ENCODE measurements around the gene SMARCC1.

SMARCC1 gene

GRCh38 chr3:47581422-47581821 is 200.3 kb downstream of the SMARCC1 start:
- Histone ChIP-seq H3K27me3 (ENCODE audit: insufficient read depth, poor library complexity, severe bottlenecking) (peaks cover 38% of the 10 kb centered on the region), H3K4me3 (replicated peaks; ENCODE audit: insufficient read depth, low read length) (no peak overlapping the region)
- TF ChIP-seq REST (IDR thresholded peaks at IDR 0.05; ENCODE audit: insufficient replicate concordance, low read depth) (no peak), SPI1 (IDR thresholded peaks at IDR 0.05; ENCODE audit: borderline replicate concordance, low read depth) (no peak), POLR2AphosphoS5 (IDR thresholded peaks at IDR 0.05; ENCODE audit: low read depth) (no peak), GABPA (IDR thresholded peaks at IDR 0.05; ENCODE audit: low read depth) (no peak)
- TF ChIP-seq, protein P1, sequence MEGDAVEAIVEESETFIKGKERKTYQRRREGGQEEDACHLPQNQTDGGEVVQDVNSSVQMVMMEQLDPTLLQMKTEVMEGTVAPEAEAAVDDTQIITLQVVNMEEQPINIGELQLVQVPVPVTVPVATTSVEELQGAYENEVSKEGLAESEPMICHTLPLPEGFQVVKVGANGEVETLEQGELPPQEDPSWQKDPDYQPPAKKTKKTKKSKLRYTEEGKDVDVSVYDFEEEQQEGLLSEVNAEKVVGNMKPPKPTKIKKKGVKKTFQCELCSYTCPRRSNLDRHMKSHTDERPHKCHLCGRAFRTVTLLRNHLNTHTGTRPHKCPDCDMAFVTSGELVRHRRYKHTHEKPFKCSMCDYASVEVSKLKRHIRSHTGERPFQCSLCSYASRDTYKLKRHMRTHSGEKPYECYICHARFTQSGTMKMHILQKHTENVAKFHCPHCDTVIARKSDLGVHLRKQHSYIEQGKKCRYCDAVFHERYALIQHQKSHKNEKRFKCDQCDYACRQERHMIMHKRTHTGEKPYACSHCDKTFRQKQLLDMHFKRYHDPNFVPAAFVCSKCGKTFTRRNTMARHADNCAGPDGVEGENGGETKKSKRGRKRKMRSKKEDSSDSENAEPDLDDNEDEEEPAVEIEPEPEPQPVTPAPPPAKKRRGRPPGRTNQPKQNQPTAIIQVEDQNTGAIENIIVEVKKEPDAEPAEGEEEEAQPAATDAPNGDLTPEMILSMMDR (IDR thresholded peaks at IDR 0.05; ENCODE audit: insufficient read depth, low read length): no peak

GRCh38 chr3:47580481-47580880 is 201.2 kb downstream of the SMARCC1 start:
- no peak for DNase-seq (ENCODE audit: low read depth in 1 of 2, low spot score in 1 of 2)
- Histone ChIP-seq H3K27me3 (ENCODE audit: insufficient read depth, poor library complexity, severe bottlenecking) (peaks cover 38% of the 10 kb centered on the region), H3K4me3 (replicated peaks; ENCODE audit: insufficient read depth, low read length) (no peak overlapping the region), H3K27ac (replicated peaks) (no peak overlapping the region)
- no peak for TF ChIP-seq GABPA (IDR thresholded peaks at IDR 0.05; ENCODE audit: low read depth)
- TF ChIP-seq, protein P1 (IDR thresholded peaks at IDR 0.05; ENCODE audit: insufficient read depth, low read length): no peak
- TF ChIP-seq SPI1 (IDR thresholded peaks at IDR 0.05; ENCODE audit: borderline replicate concordance, low read depth): no peak
- no peak for TF ChIP-seq REST (IDR thresholded peaks at IDR 0.05; ENCODE audit: insufficient replicate concordance, low read depth)
- TF ChIP-seq POLR2AphosphoS5 (IDR thresholded peaks at IDR 0.05; ENCODE audit: low read depth): no peak

More at GRCh38 chr3:47581422-47581821, 200.3 kb downstream of the SMARCC1 start:
- no peak for DNase-seq (ENCODE audit: low read depth in 1 of 2, low spot score in 1 of 2)
- H3K27ac ChIP-seq (replicated peaks): no peak overlapping the region

DNA sequence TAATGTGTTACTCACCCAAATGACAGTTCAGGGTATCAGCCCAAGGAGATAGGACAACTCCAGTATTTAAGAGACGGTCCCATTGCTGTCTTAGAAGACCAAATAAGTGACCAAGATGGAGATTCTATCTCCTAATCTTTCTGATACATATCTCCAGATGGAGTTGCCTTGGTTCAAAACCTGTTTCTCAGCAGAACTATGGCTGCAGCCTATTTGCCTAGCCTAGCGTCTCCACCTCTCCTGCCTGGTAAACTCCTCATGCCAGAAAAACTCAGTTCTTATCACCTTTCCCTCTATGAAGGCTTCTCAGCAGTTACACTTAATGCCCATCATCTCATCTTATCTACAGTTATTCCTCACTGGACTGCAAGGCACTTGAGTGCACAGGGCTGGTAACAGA is 201.8 kb downstream of the SMARCC1 start:
- no peak for DNase-seq (ENCODE audit: low read depth in 1 of 2, low spot score in 1 of 2)
- Histone ChIP-seq H3K27me3 (ENCODE audit: insufficient read depth, poor library complexity, severe bottlenecking) (peaks cover 38% of the 10 kb centered on the region), H3K4me3 (replicated peaks; ENCODE audit: insufficient read depth, low read length) (no peak overlapping the region), H3K27ac (replicated peaks) (no peak overlapping the region)
- TF ChIP-seq REST (IDR thresholded peaks at IDR 0.05; ENCODE audit: insufficient replicate concordance, low read depth): no peak

Data from HL-60 (cell line).